ENCODE data around the gene ECT2.
"Not testable (repeated sequence)": the region's sequence is repeated elsewhere in the genome, so short reads cannot be mapped to it uniquely, and the experiment has no call there.

The ECT2 gene

GRCh38 chr3:172813462-172813861, 62.9 kb downstream of the ECT2 start:
- no peak for DNase-seq

DNA sequence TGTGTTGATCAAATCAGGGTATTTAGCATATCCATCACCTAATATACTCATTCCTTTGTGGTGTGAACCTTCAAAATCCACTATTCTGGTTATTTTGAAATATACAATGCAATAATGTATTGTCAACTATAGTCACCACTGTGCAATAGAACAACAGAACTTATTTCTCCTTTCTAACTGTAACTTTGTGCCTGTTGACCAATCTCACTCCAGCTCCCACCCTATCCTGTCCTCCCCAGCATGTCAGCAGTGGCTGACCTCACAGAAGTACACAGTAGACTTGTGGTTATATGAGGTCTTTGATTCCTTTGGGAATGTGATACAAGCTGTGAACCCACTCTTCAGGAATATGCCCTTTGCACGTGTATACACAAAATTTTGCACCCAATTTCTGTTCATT, 64.2 kb downstream of the ECT2 start:
- DNase-seq = no peak

DNA sequence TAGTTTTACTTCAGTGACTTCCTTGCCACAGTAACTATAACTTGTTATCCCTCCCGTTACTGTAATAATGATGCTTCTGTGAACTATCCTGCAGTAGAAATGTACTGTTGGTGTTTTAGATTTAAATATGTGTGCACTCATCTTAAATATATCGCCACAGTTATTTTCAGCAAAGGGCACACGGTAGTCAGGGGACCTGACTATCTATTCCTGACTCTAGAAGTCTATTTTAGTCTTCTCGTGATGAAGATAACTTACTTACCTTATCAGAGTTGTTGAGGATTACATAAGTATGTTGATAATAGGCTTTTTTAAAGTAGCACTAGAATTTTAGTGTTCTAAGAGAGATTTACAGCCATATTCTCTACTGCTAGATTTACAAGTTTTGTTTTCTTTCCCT, 65.3 kb downstream of the ECT2 start:
- DNase-seq = no peak

DNA sequence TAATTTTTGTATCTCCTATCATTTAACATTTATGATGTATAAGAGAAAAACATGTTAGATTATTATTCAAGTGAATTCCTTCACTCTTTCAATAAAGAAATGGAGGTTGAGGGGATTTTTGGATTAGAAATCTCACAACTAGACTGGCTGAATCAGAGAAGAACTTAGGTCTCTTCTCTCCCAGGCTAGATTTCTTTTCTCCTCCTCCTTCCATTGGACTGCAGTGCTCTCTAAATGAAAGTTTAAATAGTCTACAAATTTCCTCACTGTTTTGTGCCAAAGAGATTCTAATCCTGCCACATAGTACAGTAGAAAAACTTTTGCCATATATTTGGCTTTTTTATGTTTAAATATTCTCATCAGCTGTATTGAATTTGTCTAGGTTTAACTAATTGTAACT, 65.8 kb downstream of the ECT2 start:
- DNase-seq = no peak

GRCh38 chr3:172816968-172817367, 66.4 kb downstream of the ECT2 start:
- no peak for DNase-seq

- DNase-seq = no peak
Measured at GRCh38 chr3:172820492-172820891, 70.0 kb downstream of the ECT2 start.

DNA sequence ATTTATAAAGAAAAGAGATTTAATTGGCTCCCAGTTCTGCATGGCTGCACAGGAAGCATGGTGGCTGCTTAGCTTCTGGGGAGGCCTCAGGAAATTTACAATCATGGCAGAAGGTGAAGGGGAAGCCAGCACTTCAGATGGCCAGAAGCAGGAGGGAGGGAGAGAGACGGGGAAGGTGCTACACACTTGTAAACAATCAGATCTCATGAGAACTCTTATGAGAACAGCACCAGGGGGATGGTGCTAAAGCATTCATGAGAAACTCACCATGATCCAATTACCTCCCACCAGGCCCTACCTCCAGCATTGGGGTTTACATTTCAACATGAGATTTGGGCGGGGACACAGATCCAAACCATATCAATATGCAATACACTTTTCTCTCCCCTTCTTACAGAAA, 73.7 kb downstream of the ECT2 start:
- DNase-seq = no peak

DNA sequence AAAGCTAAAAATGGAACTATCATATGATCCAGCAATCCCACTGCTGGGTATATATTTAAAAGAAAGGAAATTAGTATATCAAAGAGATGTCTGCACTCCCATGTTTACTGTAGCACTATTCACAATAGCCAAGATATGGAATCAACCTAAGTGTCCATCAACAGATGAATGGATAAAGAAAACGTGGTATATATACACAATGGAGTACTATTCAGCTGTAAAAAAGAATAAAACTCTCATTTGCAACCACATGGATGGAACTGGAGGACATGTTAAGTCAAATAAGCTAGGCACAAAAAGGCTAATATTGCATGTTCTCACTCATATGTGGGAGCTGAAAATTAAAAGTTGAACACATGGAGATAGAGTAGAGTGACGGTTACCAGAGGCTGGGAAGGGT, 76.7 kb downstream of the ECT2 start:
- not testable (repeated sequence) for DNase-seq

DNA sequence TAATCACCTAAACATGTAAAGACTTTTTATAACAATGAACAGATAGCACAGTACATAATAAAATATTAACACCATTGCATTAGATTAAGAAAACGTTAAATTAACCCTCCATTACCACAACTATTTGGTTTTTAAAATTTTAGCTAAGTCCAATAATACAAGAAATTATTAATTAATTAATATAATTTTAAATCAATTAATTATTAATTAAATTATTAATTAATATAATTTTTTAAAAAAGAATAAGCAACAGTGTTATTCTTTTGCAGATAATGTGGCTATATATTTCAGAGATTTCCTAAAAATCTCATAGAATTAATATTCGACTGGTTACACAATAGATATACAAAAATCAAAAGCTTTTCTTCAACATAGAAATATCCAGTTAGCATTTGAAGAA, 82.5 kb downstream of the ECT2 start:
- no peak for DNase-seq

GRCh38 chr3:172836390-172836997, 86.0 kb downstream of the ECT2 start:
- no peak for DNase-seq

DNA sequence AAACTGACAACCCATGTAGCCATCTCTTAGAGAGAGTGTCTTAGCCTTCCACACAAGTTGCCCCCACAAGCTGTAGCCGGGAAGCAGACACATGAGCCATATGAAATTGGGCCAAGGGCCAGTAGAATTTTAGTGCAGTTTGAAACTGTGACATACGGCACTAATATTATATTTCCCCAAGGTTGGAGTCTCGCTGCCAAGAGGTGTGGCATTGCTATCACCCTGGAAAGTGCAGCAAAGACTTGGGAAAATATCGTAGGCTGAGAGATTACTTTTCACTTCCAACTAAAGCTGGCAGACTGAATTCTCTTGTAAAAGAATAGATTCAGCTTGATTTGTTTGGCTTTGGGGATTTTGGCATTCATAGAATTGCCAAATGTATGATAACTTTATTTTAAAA, 89.2 kb downstream of the ECT2 start:
- DNase-seq = no peak

DNA sequence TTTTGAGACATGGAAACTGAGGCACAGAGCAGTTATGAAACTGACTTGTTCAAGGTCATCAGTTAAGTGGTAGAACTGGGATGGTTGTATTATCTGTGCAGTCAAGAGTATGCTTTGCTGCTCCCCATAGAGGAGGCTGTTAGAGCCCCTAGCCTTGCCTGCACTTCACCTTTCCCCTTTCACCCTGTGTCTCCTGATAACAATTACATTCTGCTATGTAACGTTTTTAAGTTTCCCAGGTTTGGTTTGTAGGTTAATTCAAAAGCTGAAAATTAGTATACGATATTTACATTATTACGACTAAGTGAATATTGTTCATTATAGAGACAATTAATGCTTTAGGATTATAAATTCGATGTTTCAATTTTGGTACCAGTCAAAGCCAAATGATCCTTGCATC, 89.9 kb downstream of the ECT2 start:
- DNase-seq = no peak

GRCh38 chr3:172840913-172841312, 90.4 kb downstream of the ECT2 start:
- DNase-seq = no peak

DNA sequence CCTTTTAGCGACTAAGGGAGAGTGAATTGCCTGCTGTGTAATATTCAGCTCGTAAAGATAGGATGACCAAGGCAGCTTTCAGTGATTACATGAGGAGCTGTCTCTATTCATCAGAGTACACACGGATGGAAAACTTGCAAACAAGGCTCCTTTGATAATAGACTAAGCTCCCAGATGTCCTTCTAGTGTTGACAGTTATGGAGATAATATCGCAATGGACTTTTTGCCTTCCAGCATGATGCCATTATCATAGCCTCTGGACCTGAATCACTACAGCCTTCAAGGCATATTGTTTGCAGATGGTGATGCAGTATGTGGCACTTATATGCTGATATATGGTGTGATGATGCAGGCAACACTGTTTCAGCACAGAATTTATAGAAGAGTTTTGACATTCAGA, 93.9 kb downstream of the ECT2 start:
- DNase-seq = no peak

GRCh38 chr3:172846103-172846561, 95.6 kb downstream of the ECT2 start:
- DNase-seq = peak; percentile 6

DNA sequence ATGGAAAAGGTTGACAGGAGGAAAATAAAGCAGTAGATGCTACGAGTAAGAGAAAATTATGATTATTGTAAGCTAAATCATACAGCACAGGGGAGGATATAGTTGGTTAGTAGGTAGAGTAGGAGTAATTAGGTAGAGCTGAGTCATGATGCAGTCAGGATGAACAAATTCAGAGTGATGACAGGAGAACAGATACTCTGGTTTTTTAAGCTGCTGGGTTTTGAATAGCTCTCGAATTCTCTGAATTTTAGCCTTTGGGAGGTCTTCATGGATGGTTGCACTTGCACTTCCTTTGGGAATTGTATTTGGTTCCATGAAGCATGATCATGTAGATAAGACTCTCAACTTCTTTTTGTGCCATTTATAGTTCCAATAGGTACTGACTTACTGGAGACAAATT, 96.2 kb downstream of the ECT2 start:
- DNase-seq = no peak

- DNase-seq = no peak
Measured at GRCh38 chr3:172847292-172847691, 96.8 kb downstream of the ECT2 start.

GRCh38 chr3:172848910-172849309, 98.4 kb downstream of the ECT2 start:
- DNase-seq = no peak

DNA sequence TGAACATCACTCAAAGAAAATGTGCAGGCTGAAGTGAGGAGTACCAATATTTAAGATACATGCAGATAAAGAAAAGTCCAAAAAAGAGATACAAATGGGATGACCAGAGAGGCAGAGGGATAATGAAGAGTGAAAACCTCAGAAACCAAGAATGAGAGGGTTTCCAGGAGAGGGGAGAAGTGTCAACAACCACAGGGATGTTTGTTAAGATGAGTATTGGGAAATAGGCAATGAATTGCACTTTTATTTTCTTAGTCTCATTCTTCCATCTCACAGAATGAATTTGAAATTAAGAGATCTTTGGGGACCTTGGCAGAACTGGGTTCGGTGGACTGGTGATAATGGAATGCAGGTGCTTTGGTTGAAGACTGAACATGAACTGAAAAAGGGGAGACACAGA, 102.5 kb downstream of the ECT2 start:
- no peak for DNase-seq

GRCh38 chr3:172853921-172854666, 103.6 kb downstream of the ECT2 start:
- DNase-seq = no peak

- no peak for DNase-seq
Measured at GRCh38 chr3:172855037-172855436, 104.5 kb downstream of the ECT2 start.

DNA sequence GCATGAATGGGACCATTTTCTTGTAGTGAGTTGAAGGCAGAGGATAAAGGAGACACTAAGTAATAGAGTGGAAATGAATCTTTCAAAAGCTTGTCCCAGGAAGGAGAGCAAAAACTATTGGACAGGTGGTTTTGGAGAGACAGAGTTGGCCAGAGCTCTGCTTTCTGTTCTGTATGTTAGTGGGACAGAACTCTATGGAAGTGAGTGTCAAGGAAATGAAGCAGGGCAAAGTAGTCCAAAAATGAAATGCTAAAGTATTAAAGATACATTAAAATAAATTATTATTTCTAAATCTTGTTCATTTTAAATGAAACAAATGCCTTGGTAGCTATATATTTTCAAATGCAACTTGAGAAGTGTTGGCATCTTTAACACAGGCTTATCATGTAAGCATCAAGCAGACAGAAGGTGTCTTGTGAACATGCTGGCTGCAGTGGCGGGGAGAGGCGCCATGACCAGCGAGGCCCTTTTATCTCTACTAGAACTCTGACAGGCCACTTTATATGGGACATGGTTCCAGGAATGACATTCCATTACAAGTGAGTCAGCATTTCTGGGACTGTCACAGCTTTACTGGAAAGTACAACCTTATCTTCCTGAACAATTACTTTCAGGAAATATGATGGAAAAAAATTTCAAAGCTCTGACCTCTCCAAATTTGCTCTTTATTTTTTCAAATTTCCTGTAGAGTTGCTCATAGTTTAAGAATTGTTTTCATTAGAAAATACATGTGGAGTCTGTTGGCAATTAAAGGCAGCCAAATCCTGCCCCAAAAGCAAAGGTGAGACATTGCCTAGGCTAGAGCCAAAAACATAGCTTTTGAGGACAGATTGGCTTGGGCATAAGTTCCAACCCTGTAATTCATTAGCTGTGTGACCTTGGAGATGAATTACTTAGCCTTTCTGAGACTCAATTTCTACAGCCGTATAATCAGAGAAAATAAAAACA, 106.5 kb downstream of the ECT2 start:
- DNase-seq = no peak

- DNase-seq = no peak
Measured at GRCh38 chr3:172859041-172859440, 108.5 kb downstream of the ECT2 start.

All from stimulated activated CD4-positive, alpha-beta T cell treated with anti-CD3 and anti-CD28 coated beads, Interleukin-1b, Interleukin-23, amount 100 ng/mL, for 48 hours (primary cell).